H54 (cell line): ENCODE measurements around the gene SUPT4H1.

ENCODE experiments used
- DNase-seq: peaks from one replicate; pipeline ENCODE4 v3.0.0; 2011; ENCODE audit warnings: low spot score, mixed read lengths; ENCODE audit not compliant: insufficient read length
- FAIRE-seq: peaks from 3 replicates; lab custom pipeline; 2011; peaks lifted over from hg19 to GRCh38; lab: Jason Lieb, UNC
- POLR2A ChIP-seq: IDR thresholded peaks from 2 replicates; pipeline ENCODE4 v1.6.1; 2011; ENCODE audit warnings: low read depth, mild to moderate bottlenecking, low read length

The SUPT4H1 gene

GRCh38 chr17:58363457-58364185, 11.6 kb upstream of the SUPT4H1 start:
- DNase-seq: no peak
- no peak for TF ChIP-seq POLR2A
- no peak for FAIRE-seq

- FAIRE-seq: no peak
- TF ChIP-seq POLR2A: no peak
Measured at GRCh38 chr17:58362368-58363014, 10.5 kb upstream of the SUPT4H1 start.

GRCh38 chr17:58360296-58361063, 8.5 kb upstream of the SUPT4H1 start:
- DNase-seq (no peak), FAIRE-seq (no peak)
- no peak for TF ChIP-seq POLR2A

More at GRCh38 chr17:58362368-58363014, 10.5 kb upstream of the SUPT4H1 start:
- DNase-seq: no peak

- no peak for TF ChIP-seq POLR2A
- FAIRE-seq: no peak
- DNase-seq: no peak
Measured at GRCh38 chr17:58358408-58359172, 6.6 kb upstream of the SUPT4H1 start.

GRCh38 chr17:58357312-58358297, 5.6 kb upstream of the SUPT4H1 start:
- FAIRE-seq: no peak
- no peak for TF ChIP-seq POLR2A
- DNase-seq: no peak

GRCh38 chr17:58356231-58356630, 4.2 kb upstream of the SUPT4H1 start:
- FAIRE-seq (no peak), DNase-seq (no peak)
- TF ChIP-seq POLR2A: no peak

GRCh38 chr17:58354541-58355216, 2.7 kb upstream of the SUPT4H1 start:
- no peak for TF ChIP-seq POLR2A
- FAIRE-seq: no peak
- no peak for DNase-seq

- FAIRE-seq (no peak), DNase-seq (no peak)
- TF ChIP-seq POLR2A: no peak
Measured at GRCh38 chr17:58353389-58353825, 1.4 kb upstream of the SUPT4H1 start.

GRCh38 chr17:58352596-58353388, 791 bp upstream of the SUPT4H1 start:
- FAIRE-seq (no peak), DNase-seq (peak; percentile 59)
- TF ChIP-seq POLR2A: peak; percentile 24; the same call in 1 of the 2 replicates

- DNase-seq: no peak
- no peak for TF ChIP-seq POLR2A
- no peak for FAIRE-seq
Measured at GRCh38 chr17:58351182-58351581, 819 bp downstream of the SUPT4H1 start.

- DNase-seq (no peak), FAIRE-seq (no peak)
- TF ChIP-seq POLR2A: no peak
Measured at GRCh38 chr17:58348038-58348437, 4.0 kb downstream of the SUPT4H1 start.
